Ovary (tissue), 3 donors: Measurements from ENCODE around the gene TIGD2.

Source experiments
- CTCF ChIP-seq, 3 donors: fragments of 450-650 bp in 2 of 3; fragments of 200-600 bp in 1 of 3; IDR thresholded peaks; one replicate each; pipeline versions ENCODE4 v1.5.1 to v1.8.0; 2016 to 2022; ENCODE audit warnings: antibody characterized with exemption in 3 of 3, mild to moderate bottlenecking in 1 of 3
- EP300 ChIP-seq: sonication (generic); formaldehyde crosslinking; IDR thresholded peaks from one replicate; pipeline ENCODE4 v1.6.1; 2017; ENCODE audit warnings: antibody characterized with exemption
- donor health status: DM: no; HTN: no; CAD: no.

GRCh38 chr4:89164400-89164799 is 53.1 kb downstream of the TIGD2 start:
- TF ChIP-seq EP300 (no peak), CTCF (IDR thresholded peaks at IDR 0.05) (no peak)
